Measurements from ENCODE around the gene GPR180. TPM values are rescaled to one million over a fixed set of nuclear protein-coding genes. Genes with fewer than 3 reads are reported as not detected.

The GPR180 gene
- polyA plus RNA-seq, 1 donor: 9.3 TPM

Other genes with a start within 250 kb of the GPR180 start
- gene DCT, start 122.2 kb upstream of the GPR180 start, polyA plus RNA-seq (ENCODE audit: insufficient read length): 0.25 TPM
- 25.5 TPM for gene TGDS, start 5.7 kb upstream of the GPR180 start, polyA plus RNA-seq (ENCODE audit: insufficient read length)
- gene SOX21, start 110.7 kb downstream of the GPR180 start, polyA plus RNA-seq (ENCODE audit: insufficient read length): 0.27 TPM